H1 (cell line): Measurements from ENCODE around the gene COPZ1.

ENCODE experiments used
- BACH1 ChIP-seq: IDR thresholded peaks from 2 replicates; pipeline ENCODE4 v1.6.1; 2012; ENCODE audit warnings: low read length, improper control_type of control experiment
- CTCF ChIP-seq, 3 experiments: IDR thresholded peaks; 1 replicate in 2 of 3; 2 replicates in 1 of 3; pipeline versions ENCODE4 v1.5.1 to v1.6.1; 2011; ENCODE audit warnings: low read length in 3 of 3, mild to moderate bottlenecking in 3 of 3, inconsistent platforms in 2 of 3, low read depth in 1 of 3, moderate library complexity in 1 of 3; ENCODE audit not compliant: insufficient read depth in 1 of 3; ENCODE audit errors: control extremely low read depth in 1 of 3
- E2F6 ChIP-seq: IDR thresholded peaks from 2 replicates; pipeline ENCODE4 v1.6.1; 2012; ENCODE audit warnings: inconsistent platforms
- EP300 ChIP-seq, 2 experiments: IDR thresholded peaks; 1 replicate in 1 of 2; 2 replicates in 1 of 2; pipeline ENCODE4 v1.6.1; 2011 to 2012; ENCODE audit warnings: low read depth in 2 of 2, low read length in 2 of 2, mild to moderate bottlenecking in 2 of 2, borderline replicate concordance in 1 of 2, inconsistent platforms in 1 of 2, moderate library complexity in 1 of 2
- GABPA ChIP-seq: IDR thresholded peaks from 2 replicates; pipeline ENCODE4 v1.6.1; 2011; ENCODE audit warnings: mild to moderate bottlenecking, low read length, moderate library complexity, borderline replicate concordance; ENCODE audit not compliant: insufficient read depth
- HDAC2 ChIP-seq, 2 experiments: fragments of 300-600 bp in 1 of 2; sonication (generic) in 1 of 2; IDR thresholded peaks; 2 replicates each; pipeline ENCODE4 v1.6.1; 2011 to 2012; ENCODE audit warnings: low read depth in 2 of 2, low read length in 2 of 2, mild to moderate bottlenecking in 2 of 2, moderate library complexity in 2 of 2, borderline replicate concordance in 1 of 2, inconsistent platforms in 1 of 2
- HDAC6 ChIP-seq: IDR thresholded peaks from one replicate; pipeline ENCODE4 v1.7.1; 2012; ENCODE audit warnings: low read depth, mild to moderate bottlenecking, inconsistent platforms, low read length, moderate library complexity
- NRF1 ChIP-seq: IDR thresholded peaks from 2 replicates; pipeline ENCODE4 v1.6.1; 2011; ENCODE audit warnings: mild to moderate bottlenecking, low read depth, low read length, improper control_type of control experiment
- POLR2A ChIP-seq, 2 experiments: IDR thresholded peaks; 1 replicate in 1 of 2; 2 replicates in 1 of 2; pipeline ENCODE4 v1.6.1; 2011; ENCODE audit warnings: low read depth in 2 of 2, low read length in 2 of 2, mild to moderate bottlenecking in 2 of 2; ENCODE audit errors: control extremely low read depth in 1 of 2
- POLR2AphosphoS5 ChIP-seq: IDR thresholded peaks from 2 replicates; pipeline ENCODE4 v1.6.1; 2011; ENCODE audit warnings: low read depth, low read length
- TAF1 ChIP-seq: IDR thresholded peaks from 2 replicates; pipeline ENCODE4 v1.6.1; 2011; ENCODE audit warnings: mild to moderate bottlenecking, low read depth, low read length
- TCF12 ChIP-seq: IDR thresholded peaks from 2 replicates; pipeline ENCODE4 v1.6.1; 2011; ENCODE audit warnings: low read depth, mild to moderate bottlenecking, low read length

GRCh38 chr12:54304187-54304810 is 20.6 kb upstream of the COPZ1 start:
- TF ChIP-seq POLR2AphosphoS5: no peak
- TF ChIP-seq CTCF (IDR thresholded peaks at IDR 0.05; ENCODE audit: control extremely low read depth in 1 of 3, insufficient read depth in 1 of 3, low read depth in 1 of 3, low read length in 3 of 3): no peak
- no peak for TF ChIP-seq TAF1
- TF ChIP-seq NRF1: no peak
- TF ChIP-seq HDAC2 (IDR thresholded peaks at IDR 0.05; ENCODE audit: borderline replicate concordance in 1 of 2, low read depth in 2 of 2, low read length in 2 of 2): no peak
- no peak for TF ChIP-seq HDAC6
- TF ChIP-seq EP300 (IDR thresholded peaks at IDR 0.05; ENCODE audit: borderline replicate concordance in 1 of 2, low read depth in 2 of 2, low read length in 2 of 2): no peak
- TF ChIP-seq POLR2A (IDR thresholded peaks at IDR 0.05; ENCODE audit: control extremely low read depth in 1 of 2, low read depth in 2 of 2, low read length in 2 of 2): no peak
- no peak for TF ChIP-seq GABPA
- TF ChIP-seq BACH1: no peak
- no peak for TF ChIP-seq TCF12
- no peak for TF ChIP-seq E2F6
